OCI-LY3 (cell line): ENCODE data around the gene TMEM72.

Source experiments
- EZH2phosphoT487 ChIP-seq: fragments of 200-600 bp; shearing (Covaris generic); IDR thresholded peaks from 2 replicates; pipeline ENCODE4 v1.6.1; 2018; ENCODE audit warnings: antibody characterized with exemption, mixed run types, low read depth
- TF ChIP-seq, protein P1 (sequence below): fragments of 200-600, 300-600 bp; sonication (generic); IDR thresholded peaks from 2 replicates; pipeline ENCODE4 v1.5.1; 2014; ENCODE audit warnings: antibody characterized with exemption, low read length, low read depth

DNA sequence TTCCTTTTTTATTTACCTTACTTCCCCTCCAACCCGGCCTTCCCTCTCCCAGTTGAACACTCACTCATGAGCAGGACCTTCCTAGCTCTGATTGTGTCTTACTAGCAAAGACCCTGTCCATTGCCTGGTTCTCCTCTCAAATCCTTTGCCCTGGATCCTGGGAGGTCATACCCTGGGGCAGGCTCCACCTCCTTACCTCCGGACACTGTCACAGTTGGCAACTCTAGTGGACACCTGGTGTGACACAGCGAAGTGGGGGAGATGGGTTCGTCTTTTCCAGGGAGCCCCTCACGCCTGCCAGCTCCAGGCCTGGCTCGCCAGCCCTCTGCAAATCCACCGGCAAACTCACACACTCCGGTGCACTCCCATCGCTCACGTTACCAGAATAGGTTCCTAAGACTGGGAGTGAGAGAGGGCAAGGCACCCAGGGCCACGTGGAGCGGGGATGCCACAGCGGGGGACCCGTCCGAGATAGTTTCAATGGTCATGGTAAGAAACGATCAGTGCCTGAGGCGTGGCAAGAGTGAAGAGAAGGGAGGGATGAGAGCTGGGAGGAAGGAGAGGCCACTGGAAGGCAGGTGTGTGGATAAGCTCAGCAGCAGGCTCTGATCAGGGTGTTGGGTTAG, 30.9 kb upstream of the TMEM72 start:
- TF ChIP-seq, protein P1, sequence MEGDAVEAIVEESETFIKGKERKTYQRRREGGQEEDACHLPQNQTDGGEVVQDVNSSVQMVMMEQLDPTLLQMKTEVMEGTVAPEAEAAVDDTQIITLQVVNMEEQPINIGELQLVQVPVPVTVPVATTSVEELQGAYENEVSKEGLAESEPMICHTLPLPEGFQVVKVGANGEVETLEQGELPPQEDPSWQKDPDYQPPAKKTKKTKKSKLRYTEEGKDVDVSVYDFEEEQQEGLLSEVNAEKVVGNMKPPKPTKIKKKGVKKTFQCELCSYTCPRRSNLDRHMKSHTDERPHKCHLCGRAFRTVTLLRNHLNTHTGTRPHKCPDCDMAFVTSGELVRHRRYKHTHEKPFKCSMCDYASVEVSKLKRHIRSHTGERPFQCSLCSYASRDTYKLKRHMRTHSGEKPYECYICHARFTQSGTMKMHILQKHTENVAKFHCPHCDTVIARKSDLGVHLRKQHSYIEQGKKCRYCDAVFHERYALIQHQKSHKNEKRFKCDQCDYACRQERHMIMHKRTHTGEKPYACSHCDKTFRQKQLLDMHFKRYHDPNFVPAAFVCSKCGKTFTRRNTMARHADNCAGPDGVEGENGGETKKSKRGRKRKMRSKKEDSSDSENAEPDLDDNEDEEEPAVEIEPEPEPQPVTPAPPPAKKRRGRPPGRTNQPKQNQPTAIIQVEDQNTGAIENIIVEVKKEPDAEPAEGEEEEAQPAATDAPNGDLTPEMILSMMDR: no peak
- TF ChIP-seq EZH2phosphoT487: no peak
